Neural progenitor cell (in vitro differentiated cells): ENCODE data around the gene PIGB. TPM values are rescaled to one million over a fixed set of nuclear protein-coding genes. Genes with fewer than 3 reads are reported as not detected.

Experiments used
- DNase-seq: peaks from one replicate; pipeline ENCODE4 v3.0.0-alpha.2; 2016; ENCODE audit warnings: low spot score
- H2AFZ ChIP-seq: fragments of 200-600 bp; sonication (generic); replicated peaks from 2 replicates; pipeline ENCODE4 v1.6.1; 2016; ENCODE audit warnings: antibody characterized with exemption
- H3F3A ChIP-seq: fragments of 200-600 bp; sonication (generic); 2 replicates; pipeline ENCODE4 v1.6.1; 2016; ENCODE audit warnings: antibody characterized with exemption, low read depth
- H3K27ac ChIP-seq: fragments of 200-600 bp; sonication (generic); 2 replicates; pipeline ENCODE4 v1.5.1; 2016; ENCODE audit warnings: mild to moderate bottlenecking
- H3K27me3 ChIP-seq: fragments of 200-600 bp; sonication (generic); 2 replicates; pipeline ENCODE4 v1.6.1; 2016; ENCODE audit warnings: mild to moderate bottlenecking, moderate library complexity
- H3K36me3 ChIP-seq: fragments of 200-600 bp; sonication (generic); 2 replicates; pipeline ENCODE4 v1.5.1; 2016
- H3K4me1 ChIP-seq: fragments of 200-600 bp; sonication (generic); 2 replicates; pipeline ENCODE4 v1.6.1; 2016; ENCODE audit warnings: mixed run types
- H3K4me2 ChIP-seq: fragments of 200-600 bp; sonication (generic); 2 replicates; pipeline ENCODE4 v1.6.1; 2016
- H3K4me3 ChIP-seq: fragments of 200-600 bp; sonication (generic); 2 replicates; pipeline ENCODE4 v1.5.1; 2016
- H3K79me2 ChIP-seq: fragments of 200-600 bp; sonication (generic); 2 replicates; pipeline ENCODE4 v1.6.1; 2016; ENCODE audit warnings: low read depth
- H3K9ac ChIP-seq: fragments of 200-600 bp; sonication (generic); 2 replicates; pipeline ENCODE4 v1.6.1; 2016
- H3K9me3 ChIP-seq: fragments of 200-600 bp; sonication (generic); 2 replicates; pipeline ENCODE4 v1.5.1; 2016; ENCODE audit warnings: low read depth
- H4K20me1 ChIP-seq: fragments of 200-600 bp; sonication (generic); 2 replicates; pipeline ENCODE4 v1.6.1; 2016; ENCODE audit warnings: low read depth
- H3K27ac Mint-ChIP-seq: 3 replicates; pipeline ENCODE4 v1.8.0; 2021; ENCODE audit warnings: mixed read lengths
- H3K27me3 Mint-ChIP-seq: 2 replicates; pipeline ENCODE4 v1.8.0; 2022; ENCODE audit warnings: low read depth, mild to moderate bottlenecking, inconsistent platforms, moderate library complexity, mixed read lengths; ENCODE audit not compliant: insufficient read depth
- H3K36me3 Mint-ChIP-seq: 3 replicates; pipeline ENCODE4 v1.8.0; 2021; ENCODE audit warnings: mixed read lengths
- H3K4me1 Mint-ChIP-seq: 3 replicates; pipeline ENCODE4 v1.8.0; 2021; ENCODE audit warnings: mixed read lengths
- H3K4me3 Mint-ChIP-seq: 3 replicates; pipeline ENCODE4 v1.8.0; 2021; ENCODE audit warnings: mild to moderate bottlenecking, moderate library complexity, mixed read lengths
- H3K9me3 Mint-ChIP-seq: 3 replicates; pipeline ENCODE4 v1.8.0; 2020; ENCODE audit warnings: mixed read lengths
- EZH2 ChIP-seq: fragments of 200-600 bp; sonication (generic); IDR thresholded peaks from 2 replicates; pipeline ENCODE4 v1.6.1; 2017; ENCODE audit warnings: antibody characterized with exemption, mild to moderate bottlenecking, moderate library complexity
- EZH2phosphoT487 ChIP-seq: fragments of 200-600 bp; sonication (generic); IDR thresholded peaks from 2 replicates; pipeline ENCODE4 v1.6.1; 2017; ENCODE audit warnings: antibody characterized with exemption
- total RNA-seq: library from RNA; depleted of rRNA; stranded (reverse); fragments of >200 nt; gene quantifications from 2 replicates; pipeline ENCODE4 v1.2.3, GENCODE V29; 2015; ENCODE audit warnings: low replicate concordance
- TF ChIP-seq, protein P1 (sequence below): fragments of 200-600 bp; sonication (generic); IDR thresholded peaks from 2 replicates; pipeline ENCODE4 v1.5.1; 2017; ENCODE audit warnings: antibody characterized with exemption, mild to moderate bottlenecking

Gene PIGB
- total RNA-seq, 1 donor from 2014 or later: 18.7 TPM

DNA sequence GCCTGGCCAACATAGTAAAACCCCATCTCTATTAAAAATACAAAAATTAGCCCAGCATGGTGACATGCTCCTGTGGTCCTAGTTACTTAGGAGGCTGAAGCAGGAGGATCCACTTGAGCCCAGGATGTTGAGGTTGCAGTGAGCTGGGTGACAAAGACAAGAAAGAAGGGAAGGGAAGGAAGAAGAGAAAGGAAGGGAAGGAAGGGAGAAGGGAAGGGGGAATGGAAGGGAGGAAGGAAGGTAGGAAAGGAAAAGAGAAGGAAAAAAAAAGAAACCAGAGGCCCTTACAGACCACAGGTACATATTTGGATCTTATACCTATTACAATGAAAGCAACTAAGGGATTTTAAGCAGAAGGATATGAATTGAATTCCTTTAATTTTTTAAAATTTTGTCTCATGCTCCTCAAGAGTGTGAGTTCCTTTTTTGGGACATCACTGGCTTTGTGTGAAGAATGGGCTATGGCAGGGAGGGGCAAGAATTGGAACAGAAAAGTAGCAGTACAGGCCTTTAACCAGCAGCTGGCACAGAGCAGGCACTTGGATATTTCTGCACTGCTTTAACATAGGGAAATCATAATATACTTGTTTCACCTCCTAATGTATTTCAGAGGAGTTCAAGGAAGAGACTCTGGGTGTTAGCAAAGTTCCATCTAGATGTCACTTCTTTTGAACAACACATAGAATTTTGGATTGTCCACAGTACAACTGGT lies 37.3 kb upstream of the PIGB start:
- H3K4me1 ChIP-seq: no peaks in the 10 kb centered on the region
- DNase-seq: no peak
- H3K4me2 ChIP-seq: no peak overlapping the region
- H3F3A ChIP-seq: no peaks in the 10 kb centered on the region
- no peaks in the 10 kb centered on the region for H3K9me3 Mint-ChIP-seq
- H2AFZ ChIP-seq: no peak overlapping the region
- no peaks in the 10 kb centered on the region for H3K4me1 Mint-ChIP-seq
- H3K4me3 Mint-ChIP-seq: no peak overlapping the region
- no peaks in the 10 kb centered on the region for H3K36me3 ChIP-seq
- no peaks in the 10 kb centered on the region for H4K20me1 ChIP-seq
- H3K27me3 Mint-ChIP-seq: peaks cover 2% of the 10 kb centered on the region
- no peak overlapping the region for H3K27ac Mint-ChIP-seq
- H3K9me3 ChIP-seq: no peaks in the 10 kb centered on the region
- no peaks in the 10 kb centered on the region for H3K36me3 Mint-ChIP-seq
- H3K9ac ChIP-seq: no peak overlapping the region
- H3K4me3 ChIP-seq: no peak overlapping the region
- H3K79me2 ChIP-seq: no peaks in the 10 kb centered on the region
- H3K27ac ChIP-seq: no peak overlapping the region
- no peak for TF ChIP-seq EZH2phosphoT487
- TF ChIP-seq EZH2: no peak
- TF ChIP-seq, protein P1, sequence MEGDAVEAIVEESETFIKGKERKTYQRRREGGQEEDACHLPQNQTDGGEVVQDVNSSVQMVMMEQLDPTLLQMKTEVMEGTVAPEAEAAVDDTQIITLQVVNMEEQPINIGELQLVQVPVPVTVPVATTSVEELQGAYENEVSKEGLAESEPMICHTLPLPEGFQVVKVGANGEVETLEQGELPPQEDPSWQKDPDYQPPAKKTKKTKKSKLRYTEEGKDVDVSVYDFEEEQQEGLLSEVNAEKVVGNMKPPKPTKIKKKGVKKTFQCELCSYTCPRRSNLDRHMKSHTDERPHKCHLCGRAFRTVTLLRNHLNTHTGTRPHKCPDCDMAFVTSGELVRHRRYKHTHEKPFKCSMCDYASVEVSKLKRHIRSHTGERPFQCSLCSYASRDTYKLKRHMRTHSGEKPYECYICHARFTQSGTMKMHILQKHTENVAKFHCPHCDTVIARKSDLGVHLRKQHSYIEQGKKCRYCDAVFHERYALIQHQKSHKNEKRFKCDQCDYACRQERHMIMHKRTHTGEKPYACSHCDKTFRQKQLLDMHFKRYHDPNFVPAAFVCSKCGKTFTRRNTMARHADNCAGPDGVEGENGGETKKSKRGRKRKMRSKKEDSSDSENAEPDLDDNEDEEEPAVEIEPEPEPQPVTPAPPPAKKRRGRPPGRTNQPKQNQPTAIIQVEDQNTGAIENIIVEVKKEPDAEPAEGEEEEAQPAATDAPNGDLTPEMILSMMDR: no peak
- H3K27me3 ChIP-seq: no peaks in the 10 kb centered on the region

DNA sequence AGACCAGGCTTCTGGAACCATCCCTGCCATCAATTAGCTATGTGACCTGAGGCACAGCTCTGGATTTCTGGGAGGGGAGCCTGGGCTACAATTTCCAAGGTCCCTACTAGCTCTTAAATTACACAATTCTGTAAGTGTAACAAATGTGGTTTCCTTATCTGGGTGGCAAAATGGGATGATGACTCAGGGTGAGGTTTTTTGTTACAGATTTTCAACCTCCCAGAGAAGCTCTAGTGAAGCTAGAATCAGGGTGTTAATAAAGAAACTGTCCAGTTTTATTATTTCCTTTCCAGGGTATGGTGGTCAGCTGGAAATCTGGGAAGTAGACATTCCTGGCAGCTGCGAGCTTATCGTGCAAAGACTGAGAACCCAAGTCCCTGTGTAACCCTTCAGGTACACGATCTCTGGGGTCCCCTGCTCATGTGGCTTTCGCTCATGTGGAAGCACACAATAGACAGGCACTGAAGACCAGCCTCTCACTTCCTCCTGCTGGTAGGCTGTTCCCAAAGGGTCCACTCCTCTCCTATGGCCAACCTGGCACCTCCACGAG lies 36.7 kb upstream of the PIGB start:
- Mint-ChIP-seq H3K9me3 (no peaks in the 10 kb centered on the region), H3K27ac (no peak overlapping the region)

DNA sequence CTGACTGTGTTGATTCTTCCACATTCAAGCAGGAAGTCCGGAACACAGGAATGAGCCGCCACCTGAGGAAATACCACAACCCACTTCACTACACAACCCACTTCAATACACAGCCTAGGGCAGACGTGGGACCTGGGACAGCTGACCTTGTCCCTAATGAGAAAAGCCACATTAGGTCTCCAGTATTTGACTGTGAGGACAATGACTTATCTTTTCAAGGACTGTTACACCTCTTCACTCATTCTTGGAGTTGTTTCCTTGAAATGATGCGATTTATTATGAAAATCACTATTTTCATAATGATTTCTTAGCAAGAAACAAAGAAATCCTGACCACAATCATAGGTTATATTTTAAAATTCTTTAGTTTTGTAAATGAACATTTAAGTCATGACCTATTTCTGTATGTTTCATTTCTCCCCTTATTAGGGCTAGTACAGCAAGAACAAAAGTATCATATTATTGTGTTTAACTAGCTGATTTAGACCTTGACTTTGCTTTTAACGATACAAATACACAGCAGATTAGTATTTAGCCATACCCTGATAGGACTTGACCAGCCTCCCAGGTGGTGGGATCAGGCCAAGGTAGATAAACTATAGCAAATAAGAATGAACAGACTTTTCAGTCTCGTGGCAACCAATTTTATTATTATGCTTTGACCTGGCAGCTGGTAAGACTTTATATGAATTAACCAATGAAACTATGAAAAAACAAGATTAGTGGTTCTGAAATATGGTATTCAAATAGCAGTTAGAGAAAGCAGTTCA lies 35.5 kb upstream of the PIGB start:
- H3K9me3 Mint-ChIP-seq: no peaks in the 10 kb centered on the region
- no peak overlapping the region for H2AFZ ChIP-seq
- peaks cover 2% of the 10 kb centered on the region for H3K4me1 Mint-ChIP-seq
- H4K20me1 ChIP-seq: no peaks in the 10 kb centered on the region
- no peaks in the 10 kb centered on the region for H3K9me3 ChIP-seq
- TF ChIP-seq EZH2phosphoT487 (no peak), EZH2 (no peak)
- TF ChIP-seq, protein P1: no peak
- no peak overlapping the region for H3K27ac ChIP-seq
- H3K27ac Mint-ChIP-seq: no peak overlapping the region
- H3F3A ChIP-seq: no peaks in the 10 kb centered on the region
- H3K36me3 ChIP-seq: no peaks in the 10 kb centered on the region
- no peaks in the 10 kb centered on the region for H3K36me3 Mint-ChIP-seq
- H3K9ac ChIP-seq: no peak overlapping the region
- no peak overlapping the region for H3K4me3 ChIP-seq
- H3K4me3 Mint-ChIP-seq: no peak overlapping the region
- no peak for DNase-seq
- H3K4me1 ChIP-seq: no peaks in the 10 kb centered on the region
- peaks cover 2% of the 10 kb centered on the region for H3K27me3 Mint-ChIP-seq
- H3K27me3 ChIP-seq: peaks cover 6% of the 10 kb centered on the region
- no peaks in the 10 kb centered on the region for H3K79me2 ChIP-seq
- H3K4me2 ChIP-seq: no peak overlapping the region

More for the DNA sequence above, 36.7 kb upstream of the PIGB start:
- no peak for DNase-seq
- Histone ChIP-seq H2AFZ (no peak overlapping the region), H3K4me1 (no peaks in the 10 kb centered on the region), H3K27ac (no peak overlapping the region), H3K9ac (no peak overlapping the region), H3K4me2 (no peak overlapping the region), H3K27me3 (no peaks in the 10 kb centered on the region), H3F3A (no peaks in the 10 kb centered on the region), H4K20me1 (no peaks in the 10 kb centered on the region), H3K4me3 (no peak overlapping the region), H3K9me3 (no peaks in the 10 kb centered on the region), H3K36me3 (no peaks in the 10 kb centered on the region), H3K79me2 (no peaks in the 10 kb centered on the region)
- Mint-ChIP-seq H3K27me3 (peaks cover 2% of the 10 kb centered on the region), H3K4me1 (no peaks in the 10 kb centered on the region), H3K36me3 (no peaks in the 10 kb centered on the region), H3K4me3 (no peak overlapping the region)
- TF ChIP-seq EZH2 (no peak), EZH2phosphoT487 (no peak)
- TF ChIP-seq, protein P1: no peak
